OCI-LY3 (cell line): ENCODE data around the gene NTN3.
A peak's percentile ranks its signal among the peaks of the same experiment; 100 is the strongest.

ENCODE experiments used
- H2AFZ ChIP-seq: fragments of 200-600, 300-600 bp; shearing (Covaris generic); 2 replicates; pipeline ENCODE4 v1.6.0; 2014; ENCODE audit warnings: antibody characterized with exemption, low read depth, low read length
- H3K27ac ChIP-seq: fragments of 200-600, 300-600 bp; sonication (generic); 2 replicates; pipeline ENCODE4 v1.5.1; 2014; ENCODE audit warnings: mild to moderate bottlenecking, low read length, moderate library complexity, mixed read lengths
- H3K27me3 ChIP-seq: fragments of 200-600, 300-600 bp; sonication (generic); 2 replicates; pipeline ENCODE4 v1.6.1; 2014; ENCODE audit warnings: low read depth, low read length, mixed read lengths
- H3K36me3 ChIP-seq: fragments of 200-600, 300-600 bp; sonication (generic); replicated peaks from 2 replicates; pipeline ENCODE3; 2014; ENCODE audit warnings: low read depth, low read length, mixed read lengths
- H3K4me1 ChIP-seq: fragments of 300-600, 200-600 bp; sonication (generic); 2 replicates; pipeline ENCODE4 v1.6.1; 2014; ENCODE audit warnings: low read length, mixed read lengths
- H3K4me2 ChIP-seq: fragments of 200-600, 300-600 bp; sonication (generic); 2 replicates; pipeline ENCODE4 v1.6.1; 2014; ENCODE audit warnings: low read length, mixed read lengths
- H3K4me3 ChIP-seq: fragments of 300-600, 200-600 bp; sonication (generic); 2 replicates; pipeline ENCODE4 v1.5.1; 2014; ENCODE audit warnings: antibody characterized with exemption, mild to moderate bottlenecking, low read length, moderate library complexity
- H3K79me2 ChIP-seq: fragments of 300-600, 200-600 bp; shearing (Covaris generic); 2 replicates; pipeline ENCODE4 v1.6.1; 2014; ENCODE audit warnings: mild to moderate bottlenecking, low read length, mixed read lengths
- H3K9ac ChIP-seq: fragments of 300-600, 200-600 bp; shearing (Covaris generic); 2 replicates; pipeline ENCODE4 v1.6.0; 2014; ENCODE audit warnings: mild to moderate bottlenecking, low read length, moderate library complexity
- H3K9me3 ChIP-seq: fragments of 200-600, 300-600 bp; shearing (Covaris generic); 2 replicates; pipeline ENCODE4 v1.6.1; 2014; ENCODE audit warnings: low read length, mixed read lengths; ENCODE audit not compliant: insufficient read depth
- H4K20me1 ChIP-seq: fragments of 200-600, 300-600 bp; sonication (generic); 2 replicates; pipeline ENCODE4 v1.6.1; 2016; ENCODE audit warnings: low read length, mixed read lengths; ENCODE audit not compliant: insufficient read depth
- CTCF ChIP-seq: fragments of 200-600, 300-600 bp; sonication (generic); IDR thresholded peaks from 2 replicates; pipeline ENCODE4 v1.5.1; 2014; ENCODE audit warnings: antibody characterized with exemption, low read length, low read depth
- EZH2phosphoT487 ChIP-seq: fragments of 200-600 bp; shearing (Covaris generic); IDR thresholded peaks from 2 replicates; pipeline ENCODE4 v1.6.1; 2018; ENCODE audit warnings: antibody characterized with exemption, mixed run types, low read depth

NTN3 gene

GRCh38 chr16:2425008-2425518, 46.0 kb upstream of the NTN3 start:
- Histone ChIP-seq H3K9me3 (no peaks in the 10 kb centered on the region), H3K27ac (no peak overlapping the region), H3K4me1 (peaks cover 17% of the 10 kb centered on the region), H3K9ac (no peak overlapping the region), H3K4me3 (no peak overlapping the region), H3K4me2 (no peak overlapping the region), H2AFZ (no peak overlapping the region), H3K79me2 (peaks cover 7% of the 10 kb centered on the region), H4K20me1 (peaks cover 2% of the 10 kb centered on the region; the same call in 1 of the 2 replicates), H3K27me3 (no peaks in the 10 kb centered on the region), H3K36me3 (no peaks in the 10 kb centered on the region)
- no peak for TF ChIP-seq CTCF
- no peak for TF ChIP-seq EZH2phosphoT487

GRCh38 chr16:2425825-2426430, 45.2 kb upstream of the NTN3 start:
- Histone ChIP-seq H3K9me3 (no peaks in the 10 kb centered on the region), H3K4me1 (peaks cover 26% of the 10 kb centered on the region), H3K79me2 (peaks cover 16% of the 10 kb centered on the region), H3K27ac (no peak overlapping the region), H4K20me1 (peaks cover 10% of the 10 kb centered on the region), H2AFZ (no peak overlapping the region), H3K27me3 (no peaks in the 10 kb centered on the region), H3K4me2 (no peak overlapping the region), H3K36me3 (peaks cover 5% of the 10 kb centered on the region), H3K9ac (no peak overlapping the region), H3K4me3 (no peak overlapping the region)
- TF ChIP-seq EZH2phosphoT487 (no peak), CTCF (no peak)

DNA sequence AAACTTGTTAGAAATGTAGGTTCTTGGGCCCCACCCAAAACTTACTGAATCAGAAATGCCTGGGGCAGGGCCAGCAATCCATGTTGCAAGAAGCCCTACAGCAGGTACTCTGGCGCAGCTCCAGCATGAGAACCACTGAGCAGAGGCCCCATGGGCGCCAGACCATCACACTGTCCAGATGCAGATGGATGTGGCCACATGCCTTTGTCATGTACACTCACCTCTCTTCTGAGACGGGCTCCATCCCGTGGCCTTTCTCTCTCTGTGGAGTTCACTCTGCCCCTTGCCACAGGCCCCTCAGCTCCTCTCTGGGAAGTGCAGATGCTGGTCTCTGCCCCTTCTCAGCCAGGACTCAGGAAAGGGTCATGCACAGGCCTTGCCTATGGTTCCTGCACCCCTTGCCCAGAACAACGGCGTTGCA, 44.1 kb upstream of the NTN3 start:
- H4K20me1 ChIP-seq = peaks cover 14% of the 10 kb centered on the region
- no peaks in the 10 kb centered on the region for H3K9me3 ChIP-seq
- no peak overlapping the region for H3K4me2 ChIP-seq
- H2AFZ ChIP-seq = no peak overlapping the region
- no peaks in the 10 kb centered on the region for H3K27me3 ChIP-seq
- no peak overlapping the region for H3K4me3 ChIP-seq
- peaks cover 9% of the 10 kb centered on the region for H3K36me3 ChIP-seq
- peaks cover 26% of the 10 kb centered on the region for H3K4me1 ChIP-seq
- peaks cover 20% of the 10 kb centered on the region for H3K79me2 ChIP-seq
- TF ChIP-seq CTCF = no peak
- no peak for TF ChIP-seq EZH2phosphoT487
- H3K27ac ChIP-seq = no peak overlapping the region
- no peak overlapping the region for H3K9ac ChIP-seq

DNA sequence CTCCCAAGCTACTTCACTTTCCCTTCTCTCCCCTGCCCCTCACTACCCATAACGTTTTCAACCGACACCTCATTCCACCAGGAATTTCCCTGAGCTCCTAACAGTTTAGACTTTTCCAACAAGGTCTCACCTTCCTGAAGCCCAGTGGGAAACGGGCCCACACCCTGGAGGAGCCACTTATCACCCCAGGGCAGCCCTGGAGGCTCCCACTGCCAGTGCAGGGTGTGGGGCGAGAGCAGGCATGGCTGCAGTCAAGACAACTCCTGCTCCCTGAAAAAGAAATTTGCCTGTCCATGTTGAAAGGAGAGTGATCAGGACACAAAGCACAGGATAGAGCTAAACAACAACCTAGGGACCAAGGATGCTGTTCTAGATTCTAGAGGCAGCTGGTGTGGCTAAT, 43.6 kb upstream of the NTN3 start:
- TF ChIP-seq EZH2phosphoT487 (no peak), CTCF (no peak)
- Histone ChIP-seq H3K4me2 (peak overlapping the region; percentile 97), H3K36me3 (peaks cover 15% of the 10 kb centered on the region), H3K9me3 (no peaks in the 10 kb centered on the region), H2AFZ (no peak overlapping the region), H3K27ac (no peak overlapping the region), H4K20me1 (peaks cover 14% of the 10 kb centered on the region), H3K9ac (peak overlapping the region; percentile 82; the same call in 1 of the 2 replicates), H3K27me3 (no peaks in the 10 kb centered on the region), H3K79me2 (peaks cover 20% of the 10 kb centered on the region), H3K4me3 (no peak overlapping the region), H3K4me1 (peaks cover 23% of the 10 kb centered on the region)
